Measurements from ENCODE around the gene CALD1. TPM values are rescaled to one million over a fixed set of nuclear protein-coding genes. Genes with fewer than 3 reads are reported as not detected.

CALD1 gene
- total RNA-seq, 1 experiment from 2014 or later = 1.0 TPM

- no peak for DNase-seq
- H3K79me2 ChIP-seq (ENCODE audit: low read length) = no peaks in the 10 kb centered on the region
- no peaks in the 10 kb centered on the region for H3K9me3 ChIP-seq (ENCODE audit: low read length)
- no peak overlapping the region for H3K9ac ChIP-seq (ENCODE audit: low read length)
- H3K27me3 ChIP-seq (ENCODE audit: low read length) = no peaks in the 10 kb centered on the region
- H2AFZ ChIP-seq (ENCODE audit: low read length) = no peak overlapping the region
- H3K36me3 ChIP-seq (ENCODE audit: insufficient read depth, low read length) = no peaks in the 10 kb centered on the region
- H3K27ac ChIP-seq (ENCODE audit: low read length) = no peak overlapping the region
- no peak overlapping the region for H3K4me2 ChIP-seq (ENCODE audit: low read depth, low read length, poor library complexity, severe bottlenecking)
- no peaks in the 10 kb centered on the region for H3K9me2 ChIP-seq (replicated peaks; ENCODE audit: insufficient read depth, low read length)
- H3K4me1 ChIP-seq (ENCODE audit: low read length) = peaks cover 12% of the 10 kb centered on the region
- no peaks in the 10 kb centered on the region for H4K20me1 ChIP-seq (ENCODE audit: insufficient read depth, low read depth, low read length)
- no peak overlapping the region for H3K4me3 ChIP-seq (ENCODE audit: low read length)
Observed at GRCh38 chr7:134768243-134768642, 11.2 kb upstream of the CALD1 start.

GRCh38 chr7:134770676-134771075 is 8.8 kb upstream of the CALD1 start:
- H3K4me3 ChIP-seq (ENCODE audit: low read length) = no peak overlapping the region
- H3K4me1 ChIP-seq (ENCODE audit: low read length) = peaks cover 12% of the 10 kb centered on the region
- H3K79me2 ChIP-seq (ENCODE audit: low read length) = no peaks in the 10 kb centered on the region
- H2AFZ ChIP-seq (ENCODE audit: low read length) = no peak overlapping the region
- H3K27ac ChIP-seq (ENCODE audit: low read length) = no peak overlapping the region
- no peaks in the 10 kb centered on the region for H4K20me1 ChIP-seq (ENCODE audit: insufficient read depth, low read depth, low read length)
- no peak for DNase-seq
- H3K4me2 ChIP-seq (ENCODE audit: low read depth, low read length, poor library complexity, severe bottlenecking) = no peak overlapping the region
- H3K9me3 ChIP-seq (ENCODE audit: low read length) = no peaks in the 10 kb centered on the region
- H3K9ac ChIP-seq (ENCODE audit: low read length) = no peak overlapping the region
- H3K36me3 ChIP-seq (ENCODE audit: insufficient read depth, low read length) = no peaks in the 10 kb centered on the region
- no peaks in the 10 kb centered on the region for H3K27me3 ChIP-seq (ENCODE audit: low read length)
- no peaks in the 10 kb centered on the region for H3K9me2 ChIP-seq (replicated peaks; ENCODE audit: insufficient read depth, low read length)

- Histone ChIP-seq H3K36me3 (ENCODE audit: insufficient read depth, low read length) (no peaks in the 10 kb centered on the region), H3K4me3 (ENCODE audit: low read length) (no peak overlapping the region)
Observed at GRCh38 chr7:134771111-134771510, 8.3 kb upstream of the CALD1 start.

GRCh38 chr7:134771889-134772288 is 7.5 kb upstream of the CALD1 start:
- H3K4me1 ChIP-seq (ENCODE audit: low read length) = peaks cover 10% of the 10 kb centered on the region
- H3K79me2 ChIP-seq (ENCODE audit: low read length) = no peaks in the 10 kb centered on the region
- no peak overlapping the region for H3K27ac ChIP-seq (ENCODE audit: low read length)
- no peaks in the 10 kb centered on the region for H3K9me2 ChIP-seq (replicated peaks; ENCODE audit: insufficient read depth, low read length)
- no peaks in the 10 kb centered on the region for H4K20me1 ChIP-seq (ENCODE audit: insufficient read depth, low read depth, low read length)
- H3K9me3 ChIP-seq (ENCODE audit: low read length) = no peaks in the 10 kb centered on the region
- no peak overlapping the region for H3K9ac ChIP-seq (ENCODE audit: low read length)
- DNase-seq = no peak
- no peak overlapping the region for H3K4me3 ChIP-seq (ENCODE audit: low read length)
- H2AFZ ChIP-seq (ENCODE audit: low read length) = no peak overlapping the region
- no peaks in the 10 kb centered on the region for H3K27me3 ChIP-seq (ENCODE audit: low read length)
- no peaks in the 10 kb centered on the region for H3K36me3 ChIP-seq (ENCODE audit: insufficient read depth, low read length)
- H3K4me2 ChIP-seq (ENCODE audit: low read depth, low read length, poor library complexity, severe bottlenecking) = no peak overlapping the region

More at GRCh38 chr7:134771111-134771510, 8.3 kb upstream of the CALD1 start:
- Histone ChIP-seq H3K9me2 (replicated peaks; ENCODE audit: insufficient read depth, low read length) (no peaks in the 10 kb centered on the region), H3K79me2 (ENCODE audit: low read length) (no peaks in the 10 kb centered on the region), H3K27me3 (ENCODE audit: low read length) (no peaks in the 10 kb centered on the region), H4K20me1 (ENCODE audit: insufficient read depth, low read depth, low read length) (no peaks in the 10 kb centered on the region), H3K27ac (ENCODE audit: low read length) (no peak overlapping the region), H3K4me2 (ENCODE audit: low read depth, low read length, poor library complexity, severe bottlenecking) (no peak overlapping the region), H3K4me1 (ENCODE audit: low read length) (peaks cover 12% of the 10 kb centered on the region), H3K9ac (ENCODE audit: low read length) (no peak overlapping the region), H2AFZ (ENCODE audit: low read length) (no peak overlapping the region), H3K9me3 (ENCODE audit: low read length) (no peaks in the 10 kb centered on the region)
- no peak for DNase-seq

- Histone ChIP-seq H3K36me3 (ENCODE audit: insufficient read depth, low read length) (no peaks in the 10 kb centered on the region), H3K9me3 (ENCODE audit: low read length) (no peaks in the 10 kb centered on the region), H3K9me2 (replicated peaks; ENCODE audit: insufficient read depth, low read length) (no peaks in the 10 kb centered on the region), H3K4me3 (ENCODE audit: low read length) (no peak overlapping the region), H3K4me1 (ENCODE audit: low read length) (peaks cover 5% of the 10 kb centered on the region), H3K9ac (ENCODE audit: low read length) (no peak overlapping the region), H3K4me2 (ENCODE audit: low read depth, low read length, poor library complexity, severe bottlenecking) (no peak overlapping the region), H4K20me1 (ENCODE audit: insufficient read depth, low read depth, low read length) (no peaks in the 10 kb centered on the region), H3K27ac (ENCODE audit: low read length) (no peak overlapping the region), H3K27me3 (ENCODE audit: low read length) (no peaks in the 10 kb centered on the region), H3K79me2 (ENCODE audit: low read length) (no peaks in the 10 kb centered on the region), H2AFZ (ENCODE audit: low read length) (no peak overlapping the region)
- DNase-seq = no peak
Observed at GRCh38 chr7:134772401-134772800, 7.0 kb upstream of the CALD1 start.

- no peak overlapping the region for H3K4me2 ChIP-seq (ENCODE audit: low read depth, low read length, poor library complexity, severe bottlenecking)
- H3K4me1 ChIP-seq (ENCODE audit: low read length) = no peaks in the 10 kb centered on the region
- no peak for DNase-seq
- H4K20me1 ChIP-seq (ENCODE audit: insufficient read depth, low read depth, low read length) = no peaks in the 10 kb centered on the region
- H3K4me3 ChIP-seq (ENCODE audit: low read length) = no peak overlapping the region
- no peaks in the 10 kb centered on the region for H3K9me3 ChIP-seq (ENCODE audit: low read length)
- no peaks in the 10 kb centered on the region for H3K9me2 ChIP-seq (replicated peaks; ENCODE audit: insufficient read depth, low read length)
- H3K36me3 ChIP-seq (ENCODE audit: insufficient read depth, low read length) = no peaks in the 10 kb centered on the region
- H3K27me3 ChIP-seq (ENCODE audit: low read length) = no peaks in the 10 kb centered on the region
- no peaks in the 10 kb centered on the region for H3K79me2 ChIP-seq (ENCODE audit: low read length)
- H3K9ac ChIP-seq (ENCODE audit: low read length) = no peak overlapping the region
- no peak overlapping the region for H3K27ac ChIP-seq (ENCODE audit: low read length)
- no peak overlapping the region for H2AFZ ChIP-seq (ENCODE audit: low read length)
Observed at GRCh38 chr7:134773164-134773563, 6.3 kb upstream of the CALD1 start.

- Histone ChIP-seq H3K27ac (ENCODE audit: low read length) (no peak overlapping the region), H3K27me3 (ENCODE audit: low read length) (no peaks in the 10 kb centered on the region), H2AFZ (ENCODE audit: low read length) (no peak overlapping the region), H3K79me2 (ENCODE audit: low read length) (no peaks in the 10 kb centered on the region), H3K36me3 (ENCODE audit: insufficient read depth, low read length) (no peaks in the 10 kb centered on the region), H3K9me3 (ENCODE audit: low read length) (no peaks in the 10 kb centered on the region), H3K9ac (ENCODE audit: low read length) (no peak overlapping the region), H3K4me1 (ENCODE audit: low read length) (no peaks in the 10 kb centered on the region), H4K20me1 (ENCODE audit: insufficient read depth, low read depth, low read length) (no peaks in the 10 kb centered on the region), H3K4me3 (ENCODE audit: low read length) (no peak overlapping the region), H3K9me2 (replicated peaks; ENCODE audit: insufficient read depth, low read length) (no peaks in the 10 kb centered on the region), H3K4me2 (ENCODE audit: low read depth, low read length, poor library complexity, severe bottlenecking) (no peak overlapping the region)
- no peak for DNase-seq
Observed at GRCh38 chr7:134774119-134774518, 5.3 kb upstream of the CALD1 start.

GRCh38 chr7:134777470-134777869 is 2.0 kb upstream of the CALD1 start:
- Histone ChIP-seq H3K36me3 (ENCODE audit: insufficient read depth, low read length) (no peaks in the 10 kb centered on the region), H3K9ac (ENCODE audit: low read length) (no peak overlapping the region), H3K79me2 (ENCODE audit: low read length) (no peaks in the 10 kb centered on the region), H3K9me2 (replicated peaks; ENCODE audit: insufficient read depth, low read length) (no peaks in the 10 kb centered on the region), H3K27me3 (ENCODE audit: low read length) (no peaks in the 10 kb centered on the region), H3K9me3 (ENCODE audit: low read length) (no peaks in the 10 kb centered on the region), H3K4me2 (ENCODE audit: low read depth, low read length, poor library complexity, severe bottlenecking) (no peak overlapping the region), H3K27ac (ENCODE audit: low read length) (no peak overlapping the region), H3K4me1 (ENCODE audit: low read length) (no peaks in the 10 kb centered on the region), H4K20me1 (ENCODE audit: insufficient read depth, low read depth, low read length) (no peaks in the 10 kb centered on the region), H3K4me3 (ENCODE audit: low read length) (no peak overlapping the region), H2AFZ (ENCODE audit: low read length) (no peak overlapping the region)
- DNase-seq = no peak

Measured in Karpas-422 (cell line).